Measurements from ENCODE around the gene CTCFL.

CTCFL gene

GRCh38 chr20:57557926-57558613, 33.1 kb upstream of the CTCFL start:
- TF ChIP-seq CTCF (IDR thresholded peaks at IDR 0.05) = no peak

GRCh38 chr20:57556980-57557274, 32.0 kb upstream of the CTCFL start:
- no peak for TF ChIP-seq CTCF (IDR thresholded peaks at IDR 0.05)

GRCh38 chr20:57555457-57556184, 30.7 kb upstream of the CTCFL start:
- no peak for TF ChIP-seq CTCF (IDR thresholded peaks at IDR 0.05)

GRCh38 chr20:57553376-57554018, 28.6 kb upstream of the CTCFL start:
- TF ChIP-seq CTCF (IDR thresholded peaks at IDR 0.05) = no peak

- no peak for TF ChIP-seq CTCF (IDR thresholded peaks at IDR 0.05)
These were observed 27.5 kb upstream of the CTCFL start for GRCh38 chr20:57552471-57552870.

GRCh38 chr20:57548177-57549058, 23.5 kb upstream of the CTCFL start:
- no peak for TF ChIP-seq CTCF (IDR thresholded peaks at IDR 0.05)

- TF ChIP-seq CTCF (IDR thresholded peaks at IDR 0.05) = no peak
These were observed 22.2 kb upstream of the CTCFL start for GRCh38 chr20:57546956-57547649.

All from LNCAP (cell line).